ENCODE results near the gene LPP.

- TF ChIP-seq CTCF (IDR thresholded peaks at IDR 0.05) (no peak), EZH2 (IDR thresholded peaks at IDR 0.05; ENCODE audit: borderline replicate concordance, insufficient read depth, low read depth, low read length, poor library complexity, severe bottlenecking) (no peak)
Observed at GRCh38 chr3:188126276-188126675, 27.7 kb upstream of the LPP start.
